Liver (tissue), 9 donors: Measurements from ENCODE around the gene PPP6R1. TPM values are rescaled to one million over a fixed set of nuclear protein-coding genes. Genes with fewer than 3 reads are reported as not detected.

ENCODE experiments used
- DNase-seq: peaks from one replicate; pipeline ENCODE4 v3.0.0-alpha.2; 2017; ENCODE audit warnings: low spot score
- H3K27ac ChIP-seq, 2 donors: one replicate each; pipeline ENCODE4 v1.7.0; 2013; ENCODE audit warnings: inconsistent platforms in 2 of 2, low read length in 2 of 2, control low read depth in 1 of 2, low read depth in 1 of 2, mild to moderate bottlenecking in 1 of 2
- H3K27me3 ChIP-seq, 4 donors: one replicate each; pipeline versions ENCODE4 v1.6.1 to v1.7.0; 2013; ENCODE audit warnings: low read length in 3 of 4, inconsistent platforms in 1 of 4, mild to moderate bottlenecking in 1 of 4, moderate library complexity in 1 of 4; ENCODE audit not compliant: control insufficient read depth in 4 of 4, insufficient read depth in 4 of 4
- H3K36me3 ChIP-seq, 4 donors: one replicate each; pipeline versions ENCODE4 v1.6.1 to v1.7.0; 2013; ENCODE audit warnings: low read length in 3 of 4, mild to moderate bottlenecking in 3 of 4, low read depth in 1 of 4, moderate library complexity in 1 of 4; ENCODE audit not compliant: control insufficient read depth in 4 of 4, insufficient read depth in 3 of 4
- H3K4me1 ChIP-seq, 4 donors: one replicate each; pipeline versions ENCODE4 v1.6.1 to v1.7.0; 2013; ENCODE audit warnings: low read length in 3 of 4, mild to moderate bottlenecking in 3 of 4, moderate library complexity in 1 of 4; ENCODE audit not compliant: control insufficient read depth in 4 of 4, insufficient read depth in 4 of 4
- H3K4me3 ChIP-seq, 3 donors: one replicate each; pipeline versions ENCODE4 v1.6.1 to v1.7.0; 2013; ENCODE audit warnings: low read length in 3 of 3, control low read depth in 1 of 3, low read depth in 1 of 3, mild to moderate bottlenecking in 1 of 3
- H3K9ac ChIP-seq, 2 donors: one replicate each; pipeline ENCODE4 v1.7.0; 2013; ENCODE audit warnings: low read length in 2 of 2, mild to moderate bottlenecking in 2 of 2, moderate library complexity in 2 of 2, control low read depth in 1 of 2, low read depth in 1 of 2
- H3K9me3 ChIP-seq, 4 donors: one replicate each; pipeline versions ENCODE4 v1.6.1 to v1.7.0; 2013; ENCODE audit warnings: low read length in 3 of 4; ENCODE audit not compliant: control insufficient read depth in 4 of 4
- ATF3 ChIP-seq: IDR thresholded peaks from 2 replicates; pipeline ENCODE4 v1.6.1; 2016; ENCODE audit warnings: antibody characterized with exemption
- EGR1 ChIP-seq, 2 donors: IDR thresholded peaks; 2 replicates each; pipeline ENCODE4 v1.6.1; 2016 to 2018; ENCODE audit warnings: antibody characterized with exemption in 2 of 2, low read depth in 2 of 2
- FOXA1 ChIP-seq: IDR thresholded peaks from 2 replicates; pipeline ENCODE4 v1.6.1; 2016; ENCODE audit warnings: antibody characterized with exemption
- FOXA2 ChIP-seq: IDR thresholded peaks from 2 replicates; pipeline ENCODE4 v1.6.1; 2016; ENCODE audit warnings: antibody characterized with exemption
- GABPA ChIP-seq, 2 donors: IDR thresholded peaks in 1 of 2; conservative IDR thresholded peaks in 1 of 2; 2 replicates each; pipeline ENCODE4 v1.6.1; 2016; ENCODE audit warnings: antibody characterized with exemption in 2 of 2, mild to moderate bottlenecking in 1 of 2, moderate library complexity in 1 of 2
- HNF4A ChIP-seq, 2 donors: conservative IDR thresholded peaks; 2 replicates each; pipeline ENCODE4 v1.6.1; 2016; ENCODE audit warnings: antibody characterized with exemption in 2 of 2, mild to moderate bottlenecking in 2 of 2
- HNF4G ChIP-seq: IDR thresholded peaks from 2 replicates; pipeline ENCODE4 v1.6.1; 2016; ENCODE audit warnings: antibody characterized with exemption
- JUND ChIP-seq, 2 donors: IDR thresholded peaks; 2 replicates each; pipeline ENCODE4 v1.6.1; 2016; ENCODE audit warnings: antibody characterized with exemption in 2 of 2
- MAX ChIP-seq: IDR thresholded peaks from 2 replicates; pipeline ENCODE4 v1.6.1; 2016; ENCODE audit warnings: antibody characterized with exemption
- NR2F2 ChIP-seq: IDR thresholded peaks from 2 replicates; pipeline ENCODE4 v1.6.1; 2016; ENCODE audit warnings: antibody characterized with exemption
- RAD21 ChIP-seq, 2 donors: IDR thresholded peaks; 2 replicates each; pipeline ENCODE4 v1.6.1; 2016; ENCODE audit warnings: antibody characterized with exemption in 2 of 2, mild to moderate bottlenecking in 2 of 2
- RXRA ChIP-seq, 2 donors: IDR thresholded peaks; 2 replicates each; pipeline ENCODE4 v1.6.1; 2017 to 2018; ENCODE audit warnings: antibody characterized with exemption in 2 of 2, mild to moderate bottlenecking in 1 of 2
- SP1 ChIP-seq: IDR thresholded peaks from 2 replicates; pipeline ENCODE4 v1.6.1; 2018; ENCODE audit warnings: antibody characterized with exemption, mild to moderate bottlenecking
- TAF1 ChIP-seq: conservative IDR thresholded peaks from 2 replicates; pipeline ENCODE4 v1.6.1; 2016; ENCODE audit warnings: antibody characterized with exemption, mild to moderate bottlenecking
- YY1 ChIP-seq: IDR thresholded peaks from 2 replicates; pipeline ENCODE4 v1.6.1; 2016; ENCODE audit warnings: antibody characterized with exemption, mild to moderate bottlenecking
- WGBS: extraction: QIAGEN DNeasy Blood & Tissue Kit; methylation state at CpG from one replicate; pipeline ENCODE4 v1.1.7; 2013; 5-methylcytosine and 5-hydroxymethylcytosine counted together
- polyA plus RNA-seq, 2 donors: library from polyadenylated mRNA; stranded (reverse) in 1 of 2; unstranded in 1 of 2; fragments of 200-250 nt in 1 of 2; fragments of >200 nt in 1 of 2; fragmentation: Nextera tagmentation in 1 of 2; extraction: Ambion mirVana in 1 of 2; gene quantifications; one replicate each; pipeline versions ENCODE4 v1.2.1 to v1.2.3, GENCODE V29; 2013 to 2015
- total RNA-seq, 2 donors: library from RNA; depleted of rRNA; stranded (reverse); fragments of >200 nt; gene quantifications; one replicate each; pipeline ENCODE4 v1.2.3, GENCODE V29; 2014
- TF ChIP-seq, protein P1 (sequence below): IDR thresholded peaks from 2 replicates; pipeline ENCODE4 v1.6.1; 2016; ENCODE audit warnings: antibody characterized with exemption, mild to moderate bottlenecking
- TF ChIP-seq, protein P2 (sequence below): fragments of 150-350 bp; IDR thresholded peaks from 2 replicates; pipeline ENCODE4 v1.5.1; 2017; ENCODE audit warnings: improper control_type of control experiment, low read depth, low read length; ENCODE audit not compliant: missing input control
- TF ChIP-seq, protein P3 (sequence below): IDR thresholded peaks from 2 replicates; pipeline ENCODE4 v1.6.1; 2016; ENCODE audit warnings: antibody characterized with exemption
- donor health status: healthy.
- donor health status: healthy.
- donor health status: healthy.
- donor health status: healthy.
- donor health status: healthy.

Gene PPP6R1
- total and polyA plus RNA-seq, 4 donors: 5.5 to 40.1 (median 22.5) TPM

DNA sequence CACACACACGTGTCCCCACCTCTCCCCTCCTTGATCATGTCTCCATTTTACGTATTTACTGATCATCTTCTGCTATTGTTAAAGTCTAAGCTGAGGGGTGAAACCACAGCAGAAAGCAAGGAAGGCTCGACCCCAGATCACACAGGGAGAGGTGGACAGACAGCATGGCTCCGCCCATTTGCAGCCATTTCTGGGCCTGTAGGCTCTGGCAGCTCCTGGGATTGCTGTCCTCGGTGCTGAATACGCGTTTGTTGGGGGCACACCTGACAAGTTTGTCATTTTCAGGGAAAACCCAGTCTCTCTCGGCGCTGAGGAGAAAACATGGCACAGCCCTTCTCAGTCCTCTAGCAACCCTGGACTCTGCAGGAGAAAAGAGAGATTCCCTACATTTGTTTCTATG lies 38.3 kb downstream of the PPP6R1 start:
- TF ChIP-seq HNF4A (conservative IDR thresholded peaks at IDR 0.05): no peak
- TF ChIP-seq, protein P1, sequence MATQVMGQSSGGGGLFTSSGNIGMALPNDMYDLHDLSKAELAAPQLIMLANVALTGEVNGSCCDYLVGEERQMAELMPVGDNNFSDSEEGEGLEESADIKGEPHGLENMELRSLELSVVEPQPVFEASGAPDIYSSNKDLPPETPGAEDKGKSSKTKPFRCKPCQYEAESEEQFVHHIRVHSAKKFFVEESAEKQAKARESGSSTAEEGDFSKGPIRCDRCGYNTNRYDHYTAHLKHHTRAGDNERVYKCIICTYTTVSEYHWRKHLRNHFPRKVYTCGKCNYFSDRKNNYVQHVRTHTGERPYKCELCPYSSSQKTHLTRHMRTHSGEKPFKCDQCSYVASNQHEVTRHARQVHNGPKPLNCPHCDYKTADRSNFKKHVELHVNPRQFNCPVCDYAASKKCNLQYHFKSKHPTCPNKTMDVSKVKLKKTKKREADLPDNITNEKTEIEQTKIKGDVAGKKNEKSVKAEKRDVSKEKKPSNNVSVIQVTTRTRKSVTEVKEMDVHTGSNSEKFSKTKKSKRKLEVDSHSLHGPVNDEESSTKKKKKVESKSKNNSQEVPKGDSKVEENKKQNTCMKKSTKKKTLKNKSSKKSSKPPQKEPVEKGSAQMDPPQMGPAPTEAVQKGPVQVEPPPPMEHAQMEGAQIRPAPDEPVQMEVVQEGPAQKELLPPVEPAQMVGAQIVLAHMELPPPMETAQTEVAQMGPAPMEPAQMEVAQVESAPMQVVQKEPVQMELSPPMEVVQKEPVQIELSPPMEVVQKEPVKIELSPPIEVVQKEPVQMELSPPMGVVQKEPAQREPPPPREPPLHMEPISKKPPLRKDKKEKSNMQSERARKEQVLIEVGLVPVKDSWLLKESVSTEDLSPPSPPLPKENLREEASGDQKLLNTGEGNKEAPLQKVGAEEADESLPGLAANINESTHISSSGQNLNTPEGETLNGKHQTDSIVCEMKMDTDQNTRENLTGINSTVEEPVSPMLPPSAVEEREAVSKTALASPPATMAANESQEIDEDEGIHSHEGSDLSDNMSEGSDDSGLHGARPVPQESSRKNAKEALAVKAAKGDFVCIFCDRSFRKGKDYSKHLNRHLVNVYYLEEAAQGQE: peak; percentile 90
- TF ChIP-seq SP1: no peak
- TF ChIP-seq RAD21 (IDR thresholded peaks at IDR 0.05): no peak
- no peaks in the 10 kb centered on the region for H3K27me3 ChIP-seq
- no peak overlapping the region for H3K9ac ChIP-seq
- 85% methylated on average over 9 of the region's 9 CpGs for WGBS
- H3K27ac ChIP-seq: no peak overlapping the region
- no peak for DNase-seq
- H3K9me3 ChIP-seq: no peaks in the 10 kb centered on the region
- H3K36me3 ChIP-seq: no peaks in the 10 kb centered on the region
- peaks cover 2 to 10% (median 9%) of the 10 kb centered on the region in 4 donors for H3K4me1 ChIP-seq
- no peak overlapping the region for H3K4me3 ChIP-seq

GRCh38 chr19:55216461-55217198 lies 42.2 kb downstream of the PPP6R1 start:
- H3K4me1 ChIP-seq: peaks cover 2 to 10% (median 9%) of the 10 kb centered on the region in 4 donors
- no peaks in the 10 kb centered on the region for H3K9me3 ChIP-seq
- peak; percentile 79 for DNase-seq
- H3K27ac ChIP-seq: peak overlapping the region; percentile 61 to 77
- TF ChIP-seq GABPA (IDR thresholded peaks at IDR 0.05 in 1 of 2, conservative IDR thresholded peaks at IDR 0.05 in 1 of 2) (peak; percentile 59 to 89), TAF1 (no peak), HNF4G (no peak), FOXA2 (peak; percentile 45), MAX (peak; percentile 93), SP1 (peak; percentile 86), JUND (IDR thresholded peaks at IDR 0.05) (peak; percentile 95 to 97), FOXA1 (peak; percentile 80), RXRA (IDR thresholded peaks at IDR 0.05) (peak; percentile 73 to 80), HNF4A (conservative IDR thresholded peaks at IDR 0.05) (peak; percentile 41 to 44), ATF3 (peak; percentile 89), NR2F2 (no peak), RAD21 (IDR thresholded peaks at IDR 0.05) (peak; percentile 53 to 60), EGR1 (IDR thresholded peaks at IDR 0.05; ENCODE audit: low read depth in 2 of 2) (peak; percentile 48 to 85), YY1 (peak; percentile 88)
- TF ChIP-seq, protein P2, sequence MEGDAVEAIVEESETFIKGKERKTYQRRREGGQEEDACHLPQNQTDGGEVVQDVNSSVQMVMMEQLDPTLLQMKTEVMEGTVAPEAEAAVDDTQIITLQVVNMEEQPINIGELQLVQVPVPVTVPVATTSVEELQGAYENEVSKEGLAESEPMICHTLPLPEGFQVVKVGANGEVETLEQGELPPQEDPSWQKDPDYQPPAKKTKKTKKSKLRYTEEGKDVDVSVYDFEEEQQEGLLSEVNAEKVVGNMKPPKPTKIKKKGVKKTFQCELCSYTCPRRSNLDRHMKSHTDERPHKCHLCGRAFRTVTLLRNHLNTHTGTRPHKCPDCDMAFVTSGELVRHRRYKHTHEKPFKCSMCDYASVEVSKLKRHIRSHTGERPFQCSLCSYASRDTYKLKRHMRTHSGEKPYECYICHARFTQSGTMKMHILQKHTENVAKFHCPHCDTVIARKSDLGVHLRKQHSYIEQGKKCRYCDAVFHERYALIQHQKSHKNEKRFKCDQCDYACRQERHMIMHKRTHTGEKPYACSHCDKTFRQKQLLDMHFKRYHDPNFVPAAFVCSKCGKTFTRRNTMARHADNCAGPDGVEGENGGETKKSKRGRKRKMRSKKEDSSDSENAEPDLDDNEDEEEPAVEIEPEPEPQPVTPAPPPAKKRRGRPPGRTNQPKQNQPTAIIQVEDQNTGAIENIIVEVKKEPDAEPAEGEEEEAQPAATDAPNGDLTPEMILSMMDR: no peak
- TF ChIP-seq, protein P1: peak; percentile 100
- TF ChIP-seq, protein P3, sequence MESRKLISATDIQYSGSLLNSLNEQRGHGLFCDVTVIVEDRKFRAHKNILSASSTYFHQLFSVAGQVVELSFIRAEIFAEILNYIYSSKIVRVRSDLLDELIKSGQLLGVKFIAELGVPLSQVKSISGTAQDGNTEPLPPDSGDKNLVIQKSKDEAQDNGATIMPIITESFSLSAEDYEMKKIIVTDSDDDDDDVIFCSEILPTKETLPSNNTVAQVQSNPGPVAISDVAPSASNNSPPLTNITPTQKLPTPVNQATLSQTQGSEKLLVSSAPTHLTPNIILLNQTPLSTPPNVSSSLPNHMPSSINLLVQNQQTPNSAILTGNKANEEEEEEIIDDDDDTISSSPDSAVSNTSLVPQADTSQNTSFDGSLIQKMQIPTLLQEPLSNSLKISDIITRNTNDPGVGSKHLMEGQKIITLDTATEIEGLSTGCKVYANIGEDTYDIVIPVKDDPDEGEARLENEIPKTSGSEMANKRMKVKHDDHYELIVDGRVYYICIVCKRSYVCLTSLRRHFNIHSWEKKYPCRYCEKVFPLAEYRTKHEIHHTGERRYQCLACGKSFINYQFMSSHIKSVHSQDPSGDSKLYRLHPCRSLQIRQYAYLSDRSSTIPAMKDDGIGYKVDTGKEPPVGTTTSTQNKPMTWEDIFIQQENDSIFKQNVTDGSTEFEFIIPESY: peak; percentile 84
- peak overlapping the region in 1 of 2 donors; percentile 61 for H3K9ac ChIP-seq
- WGBS: 3% methylated on average over 36 of the region's 36 CpGs
- H3K36me3 ChIP-seq: no peaks in the 10 kb centered on the region
- H3K4me3 ChIP-seq: peak overlapping the region; percentile 44 to 68 (median 57)
- no peaks in the 10 kb centered on the region for H3K27me3 ChIP-seq
